HepG2 (cell line): ENCODE data around the gene TUT1. TPM values are rescaled to one million over a fixed set of nuclear protein-coding genes. Genes with fewer than 3 reads are reported as not detected.

Source experiments
- CENPX ChIP-seq: sonication (generic); formaldehyde crosslinking; IDR thresholded peaks from 2 replicates; pipeline ENCODE4 v1.9.0; 2021; ENCODE audit warnings: mild to moderate bottlenecking, missing genetic modification reagents, moderate library complexity
- CREM ChIP-seq, 2 experiments: sonication (generic) in 1 of 2; formaldehyde crosslinking in 1 of 2; IDR thresholded peaks; 2 replicates each; pipeline versions ENCODE4 v1.4.0 to v1.6.1; 2016 to 2020; ENCODE audit warnings: antibody characterized with exemption in 1 of 2, mild to moderate bottlenecking in 1 of 2, missing genetic modification reagents in 1 of 2
- EZH2 ChIP-seq: conservative IDR thresholded peaks from 2 replicates; pipeline ENCODE4 v1.6.1; 2012; ENCODE audit warnings: mild to moderate bottlenecking, low read depth, low read length, moderate library complexity
- MED1 ChIP-seq: sonication (generic); formaldehyde crosslinking; IDR thresholded peaks from 2 replicates; pipeline ENCODE4 v1.4.0; 2020; ENCODE audit warnings: missing genetic modification reagents
- MED13 ChIP-seq: sonication (generic); formaldehyde crosslinking; IDR thresholded peaks from 2 replicates; pipeline ENCODE4 v1.5.0; 2020; ENCODE audit warnings: missing genetic modification reagents
- NCOR1 ChIP-seq: fragments of 200-600 bp; sonication (generic); IDR thresholded peaks from 2 replicates; pipeline ENCODE4 v1.7.0; 2017; ENCODE audit warnings: antibody characterized with exemption, low read length, borderline replicate concordance
- NR2F6 ChIP-seq, 2 experiments: IDR thresholded peaks; 2 replicates each; pipeline ENCODE4 v1.6.1; 2016; ENCODE audit warnings: antibody characterized with exemption in 1 of 2, mild to moderate bottlenecking in 1 of 2
- PRMT3 ChIP-seq: sonication (generic); formaldehyde crosslinking; IDR thresholded peaks from 2 replicates; pipeline ENCODE4 v1.8.1; 2022; ENCODE audit warnings: low read depth, mild to moderate bottlenecking, moderate library complexity, missing genetic modification reagents, borderline replicate concordance
- SNRNP70 ChIP-seq: fragments of 200-400 bp; formaldehyde crosslinking; IDR thresholded peaks from 2 replicates; pipeline ENCODE4 v1.6.1; 2017; ENCODE audit warnings: mild to moderate bottlenecking, low read depth, low read length, moderate library complexity
- SOX5 ChIP-seq: IDR thresholded peaks from 2 replicates; pipeline ENCODE4 v1.6.1; 2016; ENCODE audit warnings: borderline replicate concordance
- SP1 ChIP-seq, 2 experiments: fragments of 450-650 bp in 1 of 2; sonication (generic) in 1 of 2; formaldehyde crosslinking in 1 of 2; IDR thresholded peaks; 2 replicates each; pipeline versions ENCODE4 v1.4.0 to v1.6.1; 2016 to 2020; ENCODE audit warnings: missing genetic modification reagents in 1 of 2
- XBP1 ChIP-seq: sonication (generic); formaldehyde crosslinking; IDR thresholded peaks from 2 replicates; pipeline ENCODE4 v1.5.0; 2020; ENCODE audit warnings: missing genetic modification reagents
- ZNF124 ChIP-seq: sonication (generic); formaldehyde crosslinking; IDR thresholded peaks from 2 replicates; pipeline ENCODE4 v1.4.0; 2020; ENCODE audit warnings: missing genetic modification reagents
- ZNF484 ChIP-seq: sonication (generic); formaldehyde crosslinking; IDR thresholded peaks from 2 replicates; pipeline ENCODE4 v1.5.1; 2020; ENCODE audit warnings: mild to moderate bottlenecking, low read depth, missing genetic modification reagents, borderline replicate concordance
- ZNF563 ChIP-seq: sonication (generic); formaldehyde crosslinking; IDR thresholded peaks from 2 replicates; pipeline ENCODE4 v1.8.0; 2022; ENCODE audit warnings: mild to moderate bottlenecking, moderate library complexity, missing genetic modification reagents
- ZNF891 ChIP-seq: sonication (generic); formaldehyde crosslinking; IDR thresholded peaks from 2 replicates; pipeline ENCODE4 v1.5.0; 2020; ENCODE audit warnings: mild to moderate bottlenecking, missing genetic modification reagents
- polyA plus RNA-seq, 8 experiments: library from polyadenylated mRNA; depleted of rRNA in 3 of 8; stranded (reverse) in 7 of 8; unstranded in 1 of 8; fragments of >200 nt; fragmentation: Illumina TruSeq in 4 of 8; extraction: Trizol in 4 of 8; gene quantifications; 2 replicates each; pipeline versions ENCODE4 v1.2.1 to v1.2.3, GENCODE V29; 2011 to 2016; ENCODE audit warnings: low read depth in 4 of 8, missing spikeins in 1 of 8, mixed read lengths in 1 of 8; ENCODE audit not compliant: insufficient read depth in 1 of 8
- total RNA-seq, 5 experiments: library from RNA; depleted of rRNA; stranded (reverse); fragments of >200 nt; fragmentation: Illumina TruSeq; extraction: Trizol; gene quantifications; 2 replicates each; pipeline ENCODE4 v1.2.3, GENCODE V29; 2016; ENCODE audit warnings: low read depth in 1 of 5
- TF ChIP-seq, protein P1 (sequence below): sonication (generic); formaldehyde crosslinking; IDR thresholded peaks from 2 replicates; pipeline ENCODE4 v1.5.0; 2020; ENCODE audit warnings: mild to moderate bottlenecking, missing genetic modification reagents
- TF ChIP-seq, protein P2 (sequence below): sonication (generic); formaldehyde crosslinking; IDR thresholded peaks from 2 replicates; pipeline ENCODE4 v1.9.0; 2021; ENCODE audit warnings: missing genetic modification reagents, borderline replicate concordance
- TF ChIP-seq, protein P3 (sequence below): fragments of 450-650 bp; IDR thresholded peaks from 2 replicates; pipeline ENCODE4 v1.6.1; 2017
- TF ChIP-seq, protein P4 (sequence below): sonication (generic); formaldehyde crosslinking; IDR thresholded peaks from 2 replicates; pipeline ENCODE4; 2020; ENCODE audit warnings: missing genetic modification reagents, mild to moderate bottlenecking, borderline replicate concordance

TUT1 gene
- total and polyA plus RNA-seq, 2 of the 13 experiments (the other 11 are each of a cell fraction or from before 2014, with no cell fraction given) = 9.7 to 14.3 TPM

DNA sequence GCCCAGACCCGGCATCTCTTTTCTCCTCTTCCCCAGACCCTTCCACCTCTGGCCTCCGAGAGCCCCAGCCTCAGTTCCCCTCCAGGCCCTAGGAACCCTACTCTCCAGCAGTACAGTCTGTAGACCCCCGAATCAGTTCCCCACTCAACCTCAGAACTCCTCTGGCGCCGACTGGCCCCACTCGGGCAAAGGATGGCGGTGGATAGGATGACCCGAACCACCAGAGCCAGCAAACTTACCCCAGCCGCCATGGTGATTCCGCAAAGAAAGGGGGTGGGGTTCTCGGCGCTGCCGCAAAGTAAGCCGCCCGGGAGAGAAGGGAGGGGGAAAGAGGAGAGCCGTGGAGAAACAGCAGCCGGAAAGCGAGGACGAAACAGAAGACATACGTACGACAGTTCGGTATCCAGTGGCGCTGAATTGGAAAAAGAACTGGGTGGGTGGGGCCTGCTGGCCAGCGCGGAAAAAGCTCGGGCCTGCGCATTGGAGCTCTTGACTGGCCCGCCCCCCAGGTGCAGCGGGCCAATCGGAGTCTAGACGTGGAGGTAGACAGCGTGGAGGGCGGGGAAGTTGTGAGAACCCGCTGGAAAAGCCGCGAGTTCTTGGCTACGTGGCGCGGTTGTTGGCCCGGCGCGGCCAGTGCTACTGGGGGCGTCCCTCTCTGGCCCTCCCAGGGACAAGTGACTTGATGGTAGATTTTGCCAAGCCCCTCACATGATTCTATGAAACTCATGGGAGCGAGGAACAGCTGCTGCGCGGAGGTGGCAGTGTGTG is 17.5 kb downstream of the TUT1 start, which contains the start of gene EEF1G (continued):
- TF ChIP-seq, protein P1, sequence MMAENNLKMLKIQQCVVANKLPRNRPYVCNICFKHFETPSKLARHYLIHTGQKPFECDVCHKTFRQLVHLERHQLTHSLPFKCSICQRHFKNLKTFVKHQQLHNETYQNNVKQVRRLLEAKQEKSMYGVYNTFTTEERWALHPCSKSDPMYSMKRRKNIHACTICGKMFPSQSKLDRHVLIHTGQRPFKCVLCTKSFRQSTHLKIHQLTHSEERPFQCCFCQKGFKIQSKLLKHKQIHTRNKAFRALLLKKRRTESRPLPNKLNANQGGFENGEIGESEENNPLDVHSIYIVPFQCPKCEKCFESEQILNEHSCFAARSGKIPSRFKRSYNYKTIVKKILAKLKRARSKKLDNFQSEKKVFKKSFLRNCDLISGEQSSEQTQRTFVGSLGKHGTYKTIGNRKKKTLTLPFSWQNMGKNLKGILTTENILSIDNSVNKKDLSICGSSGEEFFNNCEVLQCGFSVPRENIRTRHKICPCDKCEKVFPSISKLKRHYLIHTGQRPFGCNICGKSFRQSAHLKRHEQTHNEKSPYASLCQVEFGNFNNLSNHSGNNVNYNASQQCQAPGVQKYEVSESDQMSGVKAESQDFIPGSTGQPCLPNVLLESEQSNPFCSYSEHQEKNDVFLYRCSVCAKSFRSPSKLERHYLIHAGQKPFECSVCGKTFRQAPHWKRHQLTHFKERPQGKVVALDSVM (CRISPR knock-in tag) = peak; percentile 54
- no peak for TF ChIP-seq CENPX (CRISPR knock-in tag)
- TF ChIP-seq, protein P2, sequence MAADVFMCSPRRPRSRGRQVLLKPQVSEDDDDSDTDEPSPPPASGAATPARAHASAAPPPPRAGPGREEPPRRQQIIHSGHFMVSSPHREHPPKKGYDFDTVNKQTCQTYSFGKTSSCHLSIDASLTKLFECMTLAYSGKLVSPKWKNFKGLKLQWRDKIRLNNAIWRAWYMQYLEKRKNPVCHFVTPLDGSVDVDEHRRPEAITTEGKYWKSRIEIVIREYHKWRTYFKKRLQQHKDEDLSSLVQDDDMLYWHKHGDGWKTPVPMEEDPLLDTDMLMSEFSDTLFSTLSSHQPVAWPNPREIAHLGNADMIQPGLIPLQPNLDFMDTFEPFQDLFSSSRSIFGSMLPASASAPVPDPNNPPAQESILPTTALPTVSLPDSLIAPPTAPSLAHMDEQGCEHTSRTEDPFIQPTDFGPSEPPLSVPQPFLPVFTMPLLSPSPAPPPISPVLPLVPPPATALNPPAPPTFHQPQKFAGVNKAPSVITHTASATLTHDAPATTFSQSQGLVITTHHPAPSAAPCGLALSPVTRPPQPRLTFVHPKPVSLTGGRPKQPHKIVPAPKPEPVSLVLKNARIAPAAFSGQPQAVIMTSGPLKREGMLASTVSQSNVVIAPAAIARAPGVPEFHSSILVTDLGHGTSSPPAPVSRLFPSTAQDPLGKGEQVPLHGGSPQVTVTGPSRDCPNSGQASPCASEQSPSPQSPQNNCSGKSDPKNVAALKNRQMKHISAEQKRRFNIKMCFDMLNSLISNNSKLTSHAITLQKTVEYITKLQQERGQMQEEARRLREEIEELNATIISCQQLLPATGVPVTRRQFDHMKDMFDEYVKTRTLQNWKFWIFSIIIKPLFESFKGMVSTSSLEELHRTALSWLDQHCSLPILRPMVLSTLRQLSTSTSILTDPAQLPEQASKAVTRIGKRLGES (CRISPR knock-in tag) = no peak
- TF ChIP-seq ZNF484 = no peak
- TF ChIP-seq CREM (IDR thresholded peaks at IDR 0.05) = peak; percentile 42; the same call in 1 of the 2 replicates
- TF ChIP-seq CREM (CRISPR knock-in tag; IDR thresholded peaks at IDR 0.05) = no peak
- TF ChIP-seq ZNF124 (CRISPR knock-in tag) = peak; percentile 64; the same call in 1 of the 2 replicates
- TF ChIP-seq, protein P3, sequence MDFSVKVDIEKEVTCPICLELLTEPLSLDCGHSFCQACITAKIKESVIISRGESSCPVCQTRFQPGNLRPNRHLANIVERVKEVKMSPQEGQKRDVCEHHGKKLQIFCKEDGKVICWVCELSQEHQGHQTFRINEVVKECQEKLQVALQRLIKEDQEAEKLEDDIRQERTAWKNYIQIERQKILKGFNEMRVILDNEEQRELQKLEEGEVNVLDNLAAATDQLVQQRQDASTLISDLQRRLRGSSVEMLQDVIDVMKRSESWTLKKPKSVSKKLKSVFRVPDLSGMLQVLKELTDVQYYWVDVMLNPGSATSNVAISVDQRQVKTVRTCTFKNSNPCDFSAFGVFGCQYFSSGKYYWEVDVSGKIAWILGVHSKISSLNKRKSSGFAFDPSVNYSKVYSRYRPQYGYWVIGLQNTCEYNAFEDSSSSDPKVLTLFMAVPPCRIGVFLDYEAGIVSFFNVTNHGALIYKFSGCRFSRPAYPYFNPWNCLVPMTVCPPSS = no peak
- TF ChIP-seq MED13 (CRISPR knock-in tag) = no peak
- no peak for TF ChIP-seq ZNF563 (CRISPR knock-in tag)
- no peak for TF ChIP-seq MED1 (CRISPR knock-in tag)
- no peak for TF ChIP-seq XBP1
- no peak for TF ChIP-seq EZH2
- no peak; the same call in 1 of the 2 replicates for TF ChIP-seq SOX5 (CRISPR knock-in tag)
- peak; percentile 81; the same call in 1 of the 2 replicates for TF ChIP-seq ZNF891 (CRISPR knock-in tag)
- TF ChIP-seq NR2F6 (IDR thresholded peaks at IDR 0.05) = no peak
- no peak for TF ChIP-seq NR2F6 (CRISPR knock-in tag; IDR thresholded peaks at IDR 0.05)
- TF ChIP-seq SP1 (IDR thresholded peaks at IDR 0.05) = no peak
- TF ChIP-seq SP1 (CRISPR knock-in tag; IDR thresholded peaks at IDR 0.05) = peak; percentile 36; the same call in 1 of the 2 replicates
- no peak for TF ChIP-seq SNRNP70
- TF ChIP-seq NCOR1 = peak; percentile 44; the same call in 1 of the 2 replicates
- TF ChIP-seq, protein P4, sequence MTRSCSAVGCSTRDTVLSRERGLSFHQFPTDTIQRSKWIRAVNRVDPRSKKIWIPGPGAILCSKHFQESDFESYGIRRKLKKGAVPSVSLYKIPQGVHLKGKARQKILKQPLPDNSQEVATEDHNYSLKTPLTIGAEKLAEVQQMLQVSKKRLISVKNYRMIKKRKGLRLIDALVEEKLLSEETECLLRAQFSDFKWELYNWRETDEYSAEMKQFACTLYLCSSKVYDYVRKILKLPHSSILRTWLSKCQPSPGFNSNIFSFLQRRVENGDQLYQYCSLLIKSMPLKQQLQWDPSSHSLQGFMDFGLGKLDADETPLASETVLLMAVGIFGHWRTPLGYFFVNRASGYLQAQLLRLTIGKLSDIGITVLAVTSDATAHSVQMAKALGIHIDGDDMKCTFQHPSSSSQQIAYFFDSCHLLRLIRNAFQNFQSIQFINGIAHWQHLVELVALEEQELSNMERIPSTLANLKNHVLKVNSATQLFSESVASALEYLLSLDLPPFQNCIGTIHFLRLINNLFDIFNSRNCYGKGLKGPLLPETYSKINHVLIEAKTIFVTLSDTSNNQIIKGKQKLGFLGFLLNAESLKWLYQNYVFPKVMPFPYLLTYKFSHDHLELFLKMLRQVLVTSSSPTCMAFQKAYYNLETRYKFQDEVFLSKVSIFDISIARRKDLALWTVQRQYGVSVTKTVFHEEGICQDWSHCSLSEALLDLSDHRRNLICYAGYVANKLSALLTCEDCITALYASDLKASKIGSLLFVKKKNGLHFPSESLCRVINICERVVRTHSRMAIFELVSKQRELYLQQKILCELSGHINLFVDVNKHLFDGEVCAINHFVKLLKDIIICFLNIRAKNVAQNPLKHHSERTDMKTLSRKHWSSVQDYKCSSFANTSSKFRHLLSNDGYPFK = peak; percentile 82
- no peak for TF ChIP-seq PRMT3 (CRISPR knock-in tag)
